DMS153 treated with DMSO at 0.1 percent for 48 hours (cell line): ENCODE results near the gene CEP68.
"Not testable (repeated sequence)": the region's sequence is repeated elsewhere in the genome, so short reads cannot be mapped to it uniquely, and the experiment has no call there.

Experiments
- DNase-seq: peaks from one replicate; lab custom pipeline; 2025; ENCODE audit not compliant: unreplicated experiment; lab: John Stamatoyannopoulos, UW

CEP68 gene

DNA sequence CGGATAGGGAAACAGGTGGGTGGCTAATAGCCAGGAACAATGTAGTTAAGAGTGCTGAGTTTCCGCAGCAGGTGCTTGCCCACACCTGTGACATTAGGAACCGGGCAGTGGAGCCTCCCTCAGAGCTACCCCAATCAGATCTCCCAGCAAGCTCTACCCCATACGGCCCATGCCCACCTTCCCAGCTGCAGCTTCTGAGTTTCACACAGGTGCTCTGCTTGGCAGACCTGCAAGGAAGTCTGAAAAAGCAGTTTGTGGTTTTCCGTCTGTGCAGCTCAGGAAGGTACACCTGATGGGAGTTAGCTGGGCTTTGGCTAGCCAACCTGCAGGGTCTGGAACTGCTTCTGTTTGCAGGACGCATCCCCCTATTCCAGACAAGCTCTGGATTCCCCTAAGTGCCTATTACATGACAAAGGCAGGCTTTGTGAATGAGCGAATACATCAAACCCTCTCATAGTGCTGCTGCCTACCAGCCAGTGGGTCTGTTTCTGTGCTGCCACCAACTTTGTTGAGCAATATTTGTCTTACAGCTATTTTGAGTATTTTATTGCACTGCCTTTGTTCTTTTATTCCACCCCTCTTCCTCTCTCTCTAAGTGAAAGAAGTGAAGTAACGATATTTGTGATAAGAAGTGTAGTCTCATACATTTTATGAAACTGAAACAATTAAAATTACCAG is 24.7 kb upstream of the CEP68 start:
- no peak for DNase-seq

DNA sequence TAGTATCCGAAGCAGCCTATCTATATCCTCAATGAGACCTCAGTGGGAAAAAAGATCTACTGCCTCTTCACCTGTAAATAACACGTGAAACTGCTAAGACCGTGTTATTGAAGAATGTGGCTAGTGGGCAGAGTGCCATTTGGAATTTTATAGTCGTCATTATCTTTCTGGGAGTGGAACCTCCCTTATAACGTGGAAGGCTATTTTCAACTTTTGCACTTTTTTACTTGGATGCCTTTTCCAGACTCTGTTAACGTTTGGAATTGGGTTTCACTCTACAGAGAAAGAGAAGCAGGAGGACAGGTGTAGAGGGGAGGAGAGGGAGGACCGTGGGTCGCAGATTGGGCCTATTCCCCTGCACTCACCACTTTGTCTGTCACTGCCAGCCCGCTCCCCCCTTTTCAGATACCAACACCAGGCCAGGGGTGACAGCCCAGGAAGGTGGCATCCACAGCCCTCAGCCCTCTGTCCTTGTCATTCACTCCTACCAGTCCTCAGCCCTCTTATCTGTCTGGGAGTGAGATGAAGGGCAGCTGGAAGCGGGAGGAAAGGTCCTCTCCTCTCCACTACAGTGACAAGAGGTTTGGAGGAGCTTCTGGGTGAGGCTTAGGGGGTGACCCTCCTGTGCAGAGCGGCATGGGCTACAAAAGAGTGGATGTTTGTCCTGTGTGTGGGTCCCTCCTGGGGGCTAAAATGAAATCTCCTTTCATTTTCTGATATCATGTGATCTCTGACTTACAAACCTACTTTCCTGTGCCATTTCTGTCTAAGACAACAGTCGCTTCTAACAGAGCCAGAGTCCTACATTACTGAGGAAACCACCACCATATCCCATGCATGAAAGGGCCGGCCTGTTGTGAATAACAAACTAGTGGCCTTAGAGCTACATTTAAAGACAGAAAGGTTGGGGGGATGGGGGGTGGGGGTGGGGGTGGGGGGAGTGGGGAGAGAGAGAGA is 23.9 kb upstream of the CEP68 start:
- DNase-seq: no peak

DNA sequence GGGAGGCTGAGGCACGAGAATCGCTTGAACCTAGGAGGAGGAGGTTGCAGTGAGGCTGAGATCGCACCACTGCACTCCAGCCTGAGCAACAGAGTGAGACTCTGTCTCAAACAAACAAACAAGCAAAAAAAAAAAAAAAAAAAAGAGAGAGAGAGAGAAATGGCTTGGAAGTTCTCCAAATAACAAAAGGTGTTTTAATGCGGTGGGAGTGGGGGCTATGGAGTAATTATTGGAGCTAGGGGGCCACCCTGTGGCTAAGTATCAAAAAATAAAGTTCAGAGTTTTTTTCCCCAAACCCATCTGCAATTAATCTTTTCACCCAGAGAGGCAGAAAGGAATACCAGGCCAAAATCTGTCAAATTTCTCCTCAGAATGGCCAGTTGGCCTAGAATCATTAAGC is 23.0 kb upstream of the CEP68 start:
- DNase-seq: no peak

DNA sequence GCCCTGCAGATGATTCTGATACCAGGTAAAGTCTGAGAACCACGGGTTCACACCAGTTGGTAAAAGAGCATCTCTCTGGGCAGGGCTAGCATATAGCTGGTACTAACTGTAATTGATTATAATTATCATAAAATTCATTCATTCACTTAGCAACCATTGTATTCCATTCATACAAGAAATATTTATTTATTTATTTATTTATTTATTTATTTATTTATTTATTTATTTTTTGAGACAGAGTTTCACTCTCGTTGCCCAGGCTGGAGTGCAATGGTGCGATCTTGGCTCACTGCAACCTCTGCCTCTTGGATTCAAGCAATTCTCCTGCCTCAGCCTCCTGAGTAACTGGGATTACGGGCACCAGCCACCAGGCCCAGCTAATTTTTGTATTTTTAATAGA is 22.5 kb upstream of the CEP68 start:
- DNase-seq: not testable (repeated sequence)

DNA sequence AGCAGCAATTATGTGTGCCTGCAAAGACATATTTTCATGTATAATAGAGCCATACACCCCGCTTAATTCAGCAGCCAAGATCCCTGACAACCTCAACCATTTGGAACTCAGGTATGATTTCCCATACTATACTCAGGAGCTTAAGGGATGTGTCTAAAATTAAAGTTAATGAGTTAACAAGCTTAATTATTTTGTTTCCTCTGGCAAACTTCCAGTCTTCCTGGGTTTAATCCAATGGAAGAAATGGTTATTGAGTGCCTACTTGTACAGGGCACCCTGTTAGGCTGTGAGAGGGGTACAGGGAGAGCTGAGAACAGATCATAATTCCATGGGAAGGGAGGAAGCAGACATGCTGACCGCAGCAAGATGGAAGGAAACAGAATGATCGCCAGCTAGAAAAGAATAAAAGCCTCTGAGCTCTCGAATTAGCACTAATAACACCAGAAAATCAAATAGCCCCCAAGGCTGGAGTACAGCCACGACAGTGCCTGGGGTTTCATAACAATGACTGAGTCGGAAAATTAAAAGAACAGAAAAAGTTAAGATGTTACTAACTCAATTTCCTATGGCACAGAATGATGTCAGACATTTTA is 20.8 kb upstream of the CEP68 start:
- no peak for DNase-seq

DNA sequence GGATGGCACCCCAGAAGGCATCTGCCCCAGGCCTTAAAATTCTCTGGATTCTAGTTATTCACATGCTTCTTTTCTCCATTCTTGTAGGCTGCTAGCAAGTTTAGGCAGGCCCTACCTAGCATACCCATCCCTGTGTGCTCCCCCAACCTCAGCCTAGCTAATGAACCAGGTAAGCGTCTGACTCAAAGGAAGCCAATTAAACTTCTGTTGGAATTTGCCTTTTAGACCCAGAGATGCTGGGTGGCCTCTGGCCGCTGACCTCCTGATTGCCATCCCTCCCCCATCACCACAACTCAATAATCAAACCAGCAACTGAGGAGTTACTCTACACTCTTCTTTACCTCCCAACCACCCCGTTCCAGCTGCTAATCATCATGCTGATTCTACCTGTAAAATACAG is 19.0 kb upstream of the CEP68 start:
- DNase-seq: no peak

DNA sequence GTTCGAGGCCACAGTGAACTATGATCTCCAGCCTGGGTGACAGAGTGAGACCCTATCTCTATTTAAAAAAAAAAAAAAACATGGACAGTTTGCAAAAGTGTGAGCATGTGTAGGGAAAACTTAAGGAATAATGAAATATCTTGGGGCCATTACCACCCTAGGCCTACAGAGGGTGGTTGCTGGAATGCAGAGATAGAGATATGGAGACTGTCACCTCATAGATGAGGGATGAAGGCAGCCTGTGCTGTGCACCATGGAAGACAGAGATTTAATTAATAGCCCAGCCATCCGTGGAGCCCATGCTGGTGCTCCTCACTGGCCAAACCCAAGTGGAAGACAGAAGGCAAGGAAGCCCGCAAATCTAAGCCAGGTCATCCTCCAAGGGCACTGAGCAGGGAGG is 16.6 kb upstream of the CEP68 start:
- no peak for DNase-seq

DNA sequence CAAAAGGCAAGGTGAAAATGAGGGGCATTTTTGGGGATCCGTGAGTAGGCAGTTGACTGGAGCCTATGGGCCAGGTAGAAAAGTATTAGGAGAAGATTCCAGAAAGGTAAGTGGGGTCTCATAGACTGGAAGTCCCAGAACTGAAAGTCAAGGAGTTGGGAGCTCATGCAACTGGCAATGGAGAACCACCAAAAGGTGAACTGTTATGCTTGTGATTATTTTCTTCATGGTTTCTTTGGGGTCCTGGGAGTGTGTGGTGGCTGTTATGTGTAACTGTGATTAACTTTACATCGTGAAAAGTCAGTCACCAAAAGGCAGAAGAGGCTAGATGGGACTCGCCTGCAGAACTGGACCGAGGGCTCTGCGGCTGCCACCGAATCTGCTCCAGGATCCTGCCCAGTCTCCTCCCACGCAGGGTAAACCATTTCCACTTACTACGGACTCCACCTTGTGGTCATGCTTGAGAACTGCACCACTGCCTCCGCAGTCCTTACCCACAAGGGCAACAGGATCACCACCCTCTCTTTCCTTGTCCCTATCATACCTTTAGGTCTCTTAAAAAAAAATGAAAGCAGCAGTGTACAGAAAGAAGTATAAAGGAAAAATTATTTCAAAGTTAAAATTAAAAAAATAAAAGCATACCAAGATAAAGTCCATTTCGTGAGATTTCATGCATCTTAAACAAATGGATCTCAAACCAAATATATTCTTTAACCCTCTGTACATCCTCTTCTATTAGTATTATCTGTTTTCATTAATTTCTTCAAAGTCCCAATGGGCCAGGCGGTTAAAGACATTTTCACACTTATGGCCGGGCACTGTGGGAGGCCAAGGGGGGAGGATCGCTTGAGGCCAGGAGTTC is 15.6 kb upstream of the CEP68 start:
- peak; percentile 67 for DNase-seq

DNA sequence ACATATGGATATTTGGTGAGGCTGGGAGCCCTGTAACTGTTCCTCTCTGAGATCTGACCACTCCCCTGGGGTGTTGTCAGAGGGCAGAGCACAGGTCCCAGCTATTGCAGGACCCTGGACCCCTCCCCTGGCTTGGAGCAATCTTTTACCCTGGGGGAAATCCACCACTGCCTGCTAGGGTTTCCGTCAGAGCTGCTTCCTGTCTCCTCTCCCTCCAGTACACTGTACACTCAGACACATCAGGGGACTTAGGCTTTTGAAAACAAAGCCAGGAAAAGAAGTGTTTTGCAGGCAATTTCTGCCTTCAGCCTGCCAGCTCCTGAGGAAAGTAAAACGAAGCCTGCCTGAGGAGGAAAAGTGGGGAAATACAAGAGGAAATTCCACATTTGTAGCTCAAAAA is 13.2 kb upstream of the CEP68 start:
- DNase-seq: no peak

DNA sequence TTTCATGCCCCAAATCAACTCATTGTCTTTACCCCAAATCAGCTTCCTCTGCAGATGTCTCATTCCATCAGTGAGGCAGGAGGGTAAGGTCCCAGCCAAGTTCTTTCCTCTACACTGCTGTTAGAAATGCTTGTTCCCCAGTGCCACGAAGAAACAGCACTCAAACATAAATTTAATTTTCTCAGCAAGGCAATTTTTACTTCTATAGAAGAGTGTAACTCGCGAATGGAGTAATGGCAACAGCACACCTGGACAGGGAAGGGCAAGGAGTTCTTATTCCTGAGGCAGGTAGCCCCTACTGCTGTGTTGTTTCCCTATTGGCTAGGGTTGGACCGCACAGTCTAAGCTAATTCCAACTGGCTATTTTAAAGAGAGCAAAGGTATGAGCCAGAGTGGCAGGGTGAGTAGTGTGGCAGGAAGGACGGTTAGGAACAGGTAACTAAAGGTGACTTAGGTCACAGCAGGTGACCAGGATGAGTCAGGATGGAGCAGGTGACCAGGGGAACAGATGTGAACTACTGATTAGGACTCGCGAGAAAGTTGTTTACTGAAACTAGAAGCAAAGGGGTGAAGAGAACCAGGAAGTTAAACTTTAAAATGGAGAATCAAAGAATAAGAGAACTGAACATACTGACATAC is 12.0 kb upstream of the CEP68 start:
- DNase-seq: no peak

DNA sequence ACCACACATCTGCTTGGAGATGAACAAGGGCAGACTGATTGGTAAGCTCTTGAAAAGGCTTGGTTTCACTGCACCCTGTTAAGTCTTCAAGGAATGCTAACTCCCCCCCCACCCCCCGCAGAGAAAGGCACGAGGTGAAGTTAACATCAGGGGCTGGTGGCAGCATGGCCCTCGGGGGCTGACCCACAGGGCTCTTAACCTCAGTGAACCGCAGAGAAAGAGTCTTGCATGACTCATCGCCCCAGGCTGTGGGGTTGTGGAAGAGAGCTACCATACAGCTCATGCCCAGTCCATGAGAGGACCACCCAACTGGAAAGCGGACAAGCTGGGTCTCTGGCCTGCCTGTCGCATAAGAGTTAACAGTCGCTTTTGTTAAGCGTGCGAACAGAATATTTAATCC is 10.6 kb upstream of the CEP68 start:
- no peak for DNase-seq

DNA sequence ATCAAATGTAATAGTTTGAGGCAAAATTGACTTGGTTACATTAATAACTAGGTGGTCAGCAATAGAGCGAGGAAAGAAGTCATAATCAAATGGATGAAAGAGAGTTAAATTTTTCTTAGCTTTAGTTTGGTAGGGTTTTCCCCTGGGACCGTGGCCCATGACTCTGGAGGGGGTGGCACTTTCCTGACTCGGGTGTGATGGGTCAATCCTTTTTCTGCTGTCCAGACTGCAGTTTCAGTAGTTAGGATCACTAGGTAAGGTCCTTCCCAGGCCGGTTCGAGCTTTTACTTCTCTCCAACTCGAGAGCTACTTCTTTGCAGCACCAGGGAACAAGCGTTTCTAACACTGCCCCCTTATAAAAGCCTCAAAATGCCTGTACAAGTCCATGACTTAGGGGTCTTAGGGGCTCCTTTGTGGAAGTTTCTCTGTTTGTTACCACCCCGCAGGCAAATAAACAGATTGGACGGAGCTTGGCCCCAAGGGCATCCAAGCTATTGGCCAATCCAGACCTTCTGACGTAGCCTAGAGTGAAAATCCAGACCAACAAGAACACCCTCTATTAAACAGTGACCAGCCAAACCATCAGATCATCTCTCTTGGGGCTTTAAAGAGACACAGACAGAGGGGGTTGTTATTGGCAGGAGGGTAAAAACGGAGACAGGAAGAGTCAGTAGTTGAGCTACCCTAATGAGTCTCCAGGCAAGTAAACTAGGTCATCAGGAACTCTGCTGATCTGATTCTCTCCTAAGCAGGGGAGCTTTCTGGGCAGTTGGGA is 9.4 kb upstream of the CEP68 start:
- no peak for DNase-seq

DNA sequence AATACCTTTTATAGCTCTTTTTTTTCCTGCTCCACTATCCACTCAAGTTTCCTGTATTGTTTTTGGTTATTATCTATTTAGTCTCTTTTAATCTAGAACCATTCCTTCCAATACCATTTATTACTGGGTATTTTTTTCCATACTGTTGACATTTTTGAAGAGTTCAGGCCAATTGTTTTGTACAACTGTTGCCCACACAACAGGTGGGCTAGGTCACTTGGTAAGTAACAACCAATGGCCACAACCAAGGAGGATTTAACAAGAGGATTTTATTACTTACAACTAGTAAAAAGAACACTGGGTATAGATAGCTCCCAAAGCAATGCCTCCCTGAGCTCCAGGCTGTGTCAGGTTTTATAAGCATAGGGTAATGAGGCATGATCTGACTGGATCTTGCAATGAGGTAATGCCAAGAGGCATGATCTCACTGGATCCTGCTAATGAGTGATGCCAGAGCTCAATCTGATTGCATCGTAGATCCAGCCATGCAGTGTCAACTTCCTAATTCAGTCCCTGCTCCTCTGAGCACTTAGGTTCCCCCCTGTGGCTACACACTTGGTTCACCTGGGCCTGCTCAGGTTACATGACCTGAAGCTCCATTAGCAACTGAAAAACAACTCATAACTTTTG is 7.1 kb upstream of the CEP68 start:
- DNase-seq: no peak

DNA sequence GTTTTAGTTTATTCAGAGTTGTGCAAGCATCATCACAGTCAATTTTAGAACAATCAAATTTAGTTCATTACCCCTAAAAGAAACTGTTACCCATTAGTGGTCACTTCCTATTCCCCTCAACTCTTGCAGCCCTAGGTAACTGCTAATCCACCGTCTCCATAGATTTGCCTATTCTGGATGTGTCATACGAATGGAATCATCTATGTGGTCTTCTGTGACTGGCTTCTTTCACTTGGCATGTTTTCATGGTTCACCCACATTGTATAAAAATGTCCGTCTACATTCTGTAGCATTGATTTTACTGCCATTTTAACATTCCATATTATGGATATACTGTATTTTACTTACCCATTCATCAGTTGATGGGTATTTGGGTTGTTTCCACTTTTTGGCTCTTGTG is 5.3 kb upstream of the CEP68 start:
- no peak for DNase-seq

DNA sequence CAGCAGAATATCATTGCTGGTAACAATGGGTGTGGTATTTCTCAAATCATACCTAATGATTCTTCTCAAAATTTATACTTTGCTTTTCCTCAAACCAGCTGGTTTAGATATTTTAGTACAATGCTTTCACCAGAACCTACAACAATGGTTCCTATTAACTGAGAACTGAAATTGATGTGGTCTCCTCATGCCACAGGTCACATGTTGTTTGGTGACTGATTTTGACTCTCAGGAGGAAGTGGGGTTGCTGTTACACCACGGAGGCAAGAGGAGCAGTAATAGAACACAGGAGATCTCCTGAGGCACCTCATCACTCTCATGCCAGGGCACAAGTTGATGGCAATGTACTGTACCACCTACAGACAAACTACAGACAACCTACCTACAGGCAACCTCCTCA is 3.0 kb upstream of the CEP68 start:
- no peak for DNase-seq

DNA sequence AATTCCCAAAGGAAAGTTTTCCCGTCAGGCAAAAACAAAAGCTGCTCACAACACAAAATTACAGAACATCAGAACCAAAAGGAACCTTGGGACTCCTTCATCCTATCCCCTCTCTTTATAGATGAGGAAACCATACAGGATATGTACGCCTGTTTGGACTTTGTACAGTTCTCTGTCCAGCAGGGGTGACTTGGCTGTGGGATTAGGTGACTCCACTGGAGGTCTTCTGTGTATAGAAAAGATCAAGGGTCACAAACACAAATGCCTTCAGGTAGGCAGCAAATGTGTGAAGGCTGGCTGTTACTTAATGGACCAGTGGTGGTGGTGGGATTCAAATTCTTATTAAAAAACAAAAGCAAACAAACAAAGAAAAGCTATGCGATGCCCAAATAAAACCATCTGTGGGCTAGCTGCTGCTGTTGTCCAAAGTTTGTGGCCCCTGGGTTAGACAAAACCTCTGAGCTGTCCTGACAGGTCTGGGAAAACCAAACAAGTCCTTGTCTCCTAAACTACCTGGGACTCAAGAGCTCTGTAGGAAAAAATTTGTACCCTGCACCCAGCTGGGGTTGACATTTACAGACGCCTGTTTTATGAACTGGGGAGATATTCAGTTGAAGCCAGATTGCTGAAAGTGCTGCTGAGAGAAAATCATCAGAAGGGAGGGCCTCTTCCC is 1.3 kb upstream of the CEP68 start:
- no peak for DNase-seq

DNA sequence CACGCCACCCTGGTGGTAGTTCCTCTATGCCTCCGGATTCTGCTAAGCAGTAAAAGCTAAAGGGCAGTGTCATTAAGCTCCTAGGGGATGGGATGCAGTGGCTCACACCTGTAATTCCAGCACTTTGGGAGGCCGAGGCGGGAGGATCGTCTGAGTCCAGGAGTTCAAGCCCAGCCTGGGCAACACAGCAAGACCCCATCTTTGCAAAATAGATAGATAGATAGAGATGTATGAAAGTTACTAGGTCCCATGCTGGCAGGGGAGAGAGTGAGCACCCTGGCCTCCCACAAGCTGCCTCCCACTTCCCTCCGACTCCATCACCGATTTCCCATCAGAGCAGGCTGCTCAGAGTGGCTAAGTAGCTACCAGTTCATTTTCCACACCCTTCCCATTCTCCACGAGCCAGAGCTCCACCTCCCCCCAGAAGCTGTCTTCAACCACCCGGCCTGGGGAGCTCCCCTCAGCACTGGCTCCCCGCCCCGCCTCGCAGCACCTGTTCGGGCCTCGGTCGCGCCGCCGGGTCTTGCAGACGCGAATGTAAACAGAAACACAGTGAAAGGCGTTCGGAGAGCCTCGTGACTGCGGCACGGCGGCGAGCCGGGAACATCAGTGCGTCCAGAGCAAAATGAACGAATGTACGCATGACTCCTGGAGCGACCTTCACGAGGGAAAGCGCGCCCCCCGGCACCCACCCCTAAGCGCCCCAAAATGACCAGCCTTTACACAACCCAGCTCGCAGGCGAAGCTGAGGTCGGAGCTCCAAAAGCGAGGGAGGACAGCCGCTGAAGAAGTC is 598 bp upstream of the CEP68 start:
- peak; percentile 72 for DNase-seq

DNA sequence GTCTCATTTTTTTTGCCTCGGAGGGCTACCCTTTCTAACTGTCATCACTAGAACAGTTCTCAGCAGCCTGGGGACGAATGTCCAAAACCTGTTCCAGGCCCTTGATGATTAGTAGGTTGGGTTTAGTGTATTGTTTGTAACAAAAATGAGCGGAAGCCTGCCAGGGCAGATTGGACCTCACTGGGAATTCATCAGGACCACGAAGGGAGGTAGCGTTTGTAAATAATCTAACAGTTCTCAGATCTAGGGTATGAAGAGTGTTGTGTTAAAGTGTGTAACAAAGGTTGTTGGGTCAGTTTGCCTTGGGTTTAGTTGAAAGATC is 799 bp downstream of the CEP68 start:
- DNase-seq: no peak
